GM23338 (cell line): ENCODE results near the gene PHTF1. TPM values are rescaled to one million over a fixed set of nuclear protein-coding genes. Genes with fewer than 3 reads are reported as not detected.

ENCODE experiments used
- ATAC-seq: fragments of 200-7000 bp; cut with Tn5 transposase; 3 replicates; pipeline ENCODE4 v1.9.1; 2020
- DNase-seq: peaks from one replicate; pipeline ENCODE4 v3.0.0-alpha.2; 2015; ENCODE audit warnings: low spot score
- H2AFZ ChIP-seq: fragments of 200-600 bp; sonication (generic); 2 replicates; pipeline ENCODE4 v1.8.0; 2016; ENCODE audit warnings: antibody characterized with exemption, mild to moderate bottlenecking, moderate library complexity
- H3F3A ChIP-seq: fragments of 200-600 bp; sonication (generic); replicated peaks from 2 replicates; pipeline ENCODE4 v1.8.0; 2017; ENCODE audit warnings: antibody characterized with exemption, mixed run types, low read depth
- H3K27ac ChIP-seq: fragments of 200-600 bp; sonication (generic); 2 replicates; pipeline ENCODE4 v1.6.1; 2016; ENCODE audit warnings: low read depth
- H3K27me3 ChIP-seq: fragments of 200-600 bp; sonication (generic); 2 replicates; pipeline ENCODE4 v1.8.0; 2016; ENCODE audit warnings: mild to moderate bottlenecking, mixed run types, moderate library complexity; ENCODE audit not compliant: insufficient read depth
- H3K36me3 ChIP-seq: fragments of 200-600 bp; sonication (generic); 2 replicates; pipeline ENCODE4 v1.8.0; 2016; ENCODE audit warnings: mild to moderate bottlenecking; ENCODE audit not compliant: insufficient read depth
- H3K4me1 ChIP-seq: fragments of 200-600 bp; sonication (generic); 2 replicates; pipeline ENCODE4 v1.8.0; 2016; ENCODE audit warnings: mild to moderate bottlenecking, moderate library complexity; ENCODE audit not compliant: insufficient read depth
- H3K4me2 ChIP-seq: fragments of 200-600 bp; sonication (generic); 2 replicates; pipeline ENCODE4 v1.7.1; 2017; ENCODE audit warnings: mixed run types
- H3K4me3 ChIP-seq: fragments of 200-600 bp; sonication (generic); 2 replicates; pipeline ENCODE4 v1.6.1; 2016; ENCODE audit warnings: mixed run types
- H3K79me2 ChIP-seq: fragments of 200-600 bp; sonication (generic); replicated peaks from 2 replicates; pipeline ENCODE4 v1.8.0; 2017; ENCODE audit warnings: mild to moderate bottlenecking; ENCODE audit not compliant: insufficient read depth
- H3K9me2 ChIP-seq: fragments of 200-600 bp; sonication (generic); 2 replicates; pipeline ENCODE4 v1.8.0; 2017; ENCODE audit not compliant: insufficient read depth
- H4K20me1 ChIP-seq: fragments of 200-600 bp; sonication (generic); replicated peaks from 2 replicates; pipeline ENCODE4 v1.8.0; 2017; ENCODE audit warnings: mild to moderate bottlenecking; ENCODE audit not compliant: insufficient read depth
- H3K27ac Mint-ChIP-seq: 2 replicates; pipeline ENCODE4 v1.8.0; 2020; ENCODE audit warnings: inconsistent platforms, mild to moderate bottlenecking, moderate library complexity, mixed read lengths
- H3K27me3 Mint-ChIP-seq: 3 replicates; pipeline ENCODE4 v1.8.0; 2022; ENCODE audit warnings: low read depth, mild to moderate bottlenecking, moderate library complexity, mixed read lengths, inconsistent platforms; ENCODE audit not compliant: insufficient read depth, poor library complexity
- H3K36me3 Mint-ChIP-seq: 3 replicates; pipeline ENCODE4 v1.8.0; 2021; ENCODE audit warnings: low read depth, mild to moderate bottlenecking, inconsistent platforms, moderate library complexity, mixed read lengths
- H3K4me1 Mint-ChIP-seq: 3 replicates; pipeline ENCODE4 v1.8.0; 2020; ENCODE audit warnings: mild to moderate bottlenecking, inconsistent platforms, mixed read lengths
- H3K4me3 Mint-ChIP-seq: 3 replicates; pipeline ENCODE4 v1.8.0; 2021; ENCODE audit warnings: moderate library complexity, mild to moderate bottlenecking, inconsistent platforms, mixed read lengths
- H3K9me3 Mint-ChIP-seq: 3 replicates; pipeline ENCODE4 v1.8.0; 2020; ENCODE audit warnings: moderate library complexity, mild to moderate bottlenecking, inconsistent platforms, mixed read lengths
- CREB1 ChIP-seq: fragments of 250-450 bp; sonication (Bioruptor Pico); IDR thresholded peaks from 2 replicates; pipeline ENCODE4 v1.5.0; 2020; ENCODE audit warnings: low read depth, mild to moderate bottlenecking, moderate library complexity
- ETS1 ChIP-seq: IDR thresholded peaks from 2 replicates; pipeline ENCODE4 v1.6.1; 2016; ENCODE audit warnings: antibody characterized with exemption
- EZH2 ChIP-seq: fragments of 200-600 bp; sonication (generic); IDR thresholded peaks from one replicate; pipeline ENCODE4 v1.8.0; 2017; ENCODE audit warnings: antibody characterized with exemption, mild to moderate bottlenecking, low read depth; ENCODE audit not compliant: unreplicated experiment
- EZH2phosphoT487 ChIP-seq: fragments of 200-600 bp; sonication (generic); IDR thresholded peaks from one replicate; pipeline ENCODE4 v1.8.1; 2018; ENCODE audit warnings: antibody characterized with exemption; ENCODE audit not compliant: unreplicated experiment
- POLR2AphosphoS5 ChIP-seq: IDR thresholded peaks from 2 replicates; pipeline ENCODE4 v1.6.1; 2016; ENCODE audit warnings: antibody characterized with exemption, low read depth
- ZNF331 ChIP-seq: fragments of 250-450 bp; sonication (Bioruptor Pico); IDR thresholded peaks from 2 replicates; pipeline ENCODE4 v1.5.0; 2020; ENCODE audit warnings: low read depth, mild to moderate bottlenecking, moderate library complexity
- ZNF462 ChIP-seq: fragments of 250-450 bp; sonication (Bioruptor Pico); IDR thresholded peaks from 2 replicates; pipeline ENCODE4 v1.5.0; 2020; ENCODE audit warnings: mild to moderate bottlenecking, moderate library complexity
- polyA plus RNA-seq: library from polyadenylated mRNA; unstranded; fragments of >200 nt; fragmentation: Nextera tagmentation; extraction: Ambion mirVana; gene quantifications from 2 replicates; pipeline ENCODE4 v1.2.1, GENCODE V29; 2016
- total RNA-seq: library from RNA; depleted of rRNA; stranded (reverse); fragments of >200 nt; shearing (Covaris generic); gene quantifications from 2 replicates; pipeline ENCODE4 v1.2.3, GENCODE V29; 2014

Gene PHTF1
- total and polyA plus RNA-seq, 2 experiments from 2014 or later = 19.1 to 21.6 TPM

DNA sequence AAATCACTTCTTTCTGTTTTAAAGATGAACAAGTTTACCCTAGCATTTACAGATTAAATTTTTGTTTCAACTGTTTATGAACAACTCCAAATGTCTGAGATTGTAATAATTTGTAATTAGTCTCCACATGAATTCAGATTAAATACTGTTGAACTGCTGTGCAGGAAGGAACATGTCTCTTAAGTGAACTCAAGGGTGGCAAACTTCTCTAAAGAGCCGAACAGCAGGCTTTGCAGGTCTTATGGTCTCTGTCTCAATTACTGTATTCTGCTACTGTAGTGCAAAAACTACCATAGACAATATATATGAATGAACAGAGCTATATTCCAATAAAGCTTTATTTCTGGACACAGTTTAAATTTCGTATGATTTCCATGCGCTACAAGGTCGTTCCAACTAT, 46.4 kb upstream of the PHTF1 start (continued):
- TF ChIP-seq EZH2phosphoT487 (no peak), CREB1 (CRISPR knock-in tag) (no peak), POLR2AphosphoS5 (no peak), ZNF331 (CRISPR knock-in tag) (no peak), ZNF462 (CRISPR knock-in tag) (no peak)

DNA sequence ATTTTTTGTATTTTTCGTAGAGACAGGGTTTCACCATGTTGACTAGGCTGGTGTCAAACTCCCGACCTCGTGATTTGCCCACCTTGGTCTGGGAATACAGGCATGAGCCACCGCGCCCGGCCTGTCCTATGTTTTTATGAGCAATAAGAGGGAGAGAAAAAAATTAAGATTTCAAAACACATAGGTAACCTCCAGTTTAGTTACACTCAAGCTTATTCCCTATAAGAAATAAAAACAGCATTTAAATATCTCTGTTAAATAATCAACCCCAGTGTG, 45.9 kb upstream of the PHTF1 start:
- Histone ChIP-seq H3K27ac (no peak overlapping the region), H3K4me2 (no peak overlapping the region)
- no peak for TF ChIP-seq ETS1
- no peak for TF ChIP-seq EZH2
- TF ChIP-seq ZNF462 (CRISPR knock-in tag) = no peak
- TF ChIP-seq ZNF331 (CRISPR knock-in tag) = no peak

More for the DNA sequence above, 45.9 kb upstream of the PHTF1 start:
- Mint-ChIP-seq H3K36me3 (peaks cover 7% of the 10 kb centered on the region; the same call in 2 of the 3 replicates), H3K27ac (0 out of 2 replicates have a peak overlapping the region, but pooled peaks have one; percentile 18), H3K4me3 (no peak overlapping the region), H3K4me1 (peaks cover 12% of the 10 kb centered on the region), H3K9me3 (no peaks in the 10 kb centered on the region), H3K27me3 (no peaks in the 10 kb centered on the region)
- Histone ChIP-seq H4K20me1 (peaks cover 34% of the 10 kb centered on the region; the same call in 1 of the 2 replicates), H3K4me3 (no peak overlapping the region), H3K4me1 (peaks cover 14% of the 10 kb centered on the region), H3K79me2 (peaks cover 100% of the 10 kb centered on the region), H3K9me2 (no peaks in the 10 kb centered on the region), H3K36me3 (no peaks in the 10 kb centered on the region), H3F3A (no peaks in the 10 kb centered on the region), H2AFZ (no peak overlapping the region), H3K27me3 (no peaks in the 10 kb centered on the region)
- ATAC-seq = no peak
- no peak for DNase-seq
